Lung (tissue), 12 donors: ENCODE results near the gene CTDSP2. TPM values are rescaled to one million over a fixed set of nuclear protein-coding genes. Genes with fewer than 3 reads are reported as not detected.

Experiments
- ATAC-seq: fragments of 200-7000 bp; cut with Tn5 transposase; one replicate; pipeline ENCODE4 v1.9.1; 2020; ENCODE audit warnings: moderate number of reproducible peaks; ENCODE audit not compliant: insufficient read depth, low FRiP score
- DNase-seq, 3 donors: peaks; one replicate each; pipeline ENCODE4 v3.0.0-alpha.2; 2013 to 2017
- H3K27ac ChIP-seq, 2 donors: one replicate each; pipeline ENCODE4 v1.5.1; 2013; ENCODE audit warnings: mild to moderate bottlenecking in 2 of 2, moderate library complexity in 2 of 2, control low read depth in 1 of 2, inconsistent platforms in 1 of 2, low read depth in 1 of 2, low read length in 1 of 2
- H3K27me3 ChIP-seq, 3 donors: one replicate each; pipeline ENCODE4 v1.5.1; 2013; ENCODE audit warnings: low read length in 2 of 3; ENCODE audit not compliant: control insufficient read depth in 3 of 3, insufficient read depth in 3 of 3
- H3K36me3 ChIP-seq, 4 donors: one replicate each; pipeline ENCODE4 v1.5.1; 2013; ENCODE audit warnings: low read length in 4 of 4, mild to moderate bottlenecking in 1 of 4, moderate library complexity in 1 of 4; ENCODE audit not compliant: control insufficient read depth in 4 of 4, insufficient read depth in 4 of 4
- H3K4me1 ChIP-seq, 5 donors: one replicate each; pipeline ENCODE4 v1.5.1; 2013; ENCODE audit warnings: low read length in 5 of 5, mild to moderate bottlenecking in 2 of 5, moderate library complexity in 1 of 5; ENCODE audit not compliant: control insufficient read depth in 5 of 5, insufficient read depth in 5 of 5
- H3K4me3 ChIP-seq: one replicate; pipeline ENCODE4 v1.5.1; 2013; ENCODE audit warnings: mild to moderate bottlenecking, control low read depth, moderate library complexity
- H3K9ac ChIP-seq, 2 donors: one replicate each; pipeline ENCODE4 v1.5.1; 2013; ENCODE audit warnings: low read length in 2 of 2, control low read depth in 1 of 2; ENCODE audit not compliant: insufficient read depth in 1 of 2
- H3K9me3 ChIP-seq, 4 donors: one replicate each; pipeline ENCODE4 v1.5.1; 2013; ENCODE audit warnings: low read length in 3 of 4, mild to moderate bottlenecking in 1 of 4, moderate library complexity in 1 of 4; ENCODE audit not compliant: control insufficient read depth in 4 of 4, insufficient read depth in 3 of 4
- CTCF ChIP-seq: IDR thresholded peaks from 2 replicates; pipeline ENCODE4 v1.5.1; 2012; ENCODE audit warnings: mild to moderate bottlenecking; ENCODE audit errors: control extremely low read depth, extremely low read depth
- WGBS, 2 donors: extraction: QIAGEN DNeasy Blood & Tissue Kit; methylation state at CpG; one replicate each; pipeline ENCODE4 v1.1.7; 2013; 5-methylcytosine and 5-hydroxymethylcytosine counted together
- polyA plus RNA-seq, 2 donors: library from polyadenylated mRNA; stranded (reverse); fragments of 200-250 nt; gene quantifications; one replicate each; pipeline ENCODE4 v1.2.1, GENCODE V29; 2013
- total RNA-seq, 2 donors: library from RNA; depleted of rRNA in 1 of 2; stranded (reverse); fragments of >200 nt in 1 of 2; gene quantifications; one replicate each; pipeline ENCODE4 v1.2.1, GENCODE V29; 2014 to 2021
- donor health status: control.
- donor health status: control.
- donor health status: Bipolar disorder and iron deficiency.
- donor health status: healthy.
- donor health status: DM: yes; HTN: yes; CAD: no.

The CTDSP2 gene
- total and polyA plus RNA-seq, 4 donors, result 46.8 to 179 (median 133) TPM

GRCh38 chr12:57781244-57781643, 65.3 kb downstream of the CTDSP2 start:
- no peak for DNase-seq
- H3K9me3 ChIP-seq, result no peaks in the 10 kb centered on the region
- TF ChIP-seq CTCF, result no peak
- peaks cover 2 to 21% (median 12%) of the 10 kb centered on the region in 4 donors for H3K36me3 ChIP-seq
- ATAC-seq, result no peak
- H3K9ac ChIP-seq, result no peak overlapping the region
- WGBS, 2 donors, result 72 to 89% methylated on average over 3 of the region's 3 CpGs
- no peaks in the 10 kb centered on the region for H3K27me3 ChIP-seq
- H3K4me3 ChIP-seq, result no peak overlapping the region
- peaks cover 0 to 8% (median 4%) of the 10 kb centered on the region in 5 donors for H3K4me1 ChIP-seq
- H3K27ac ChIP-seq, result no peak overlapping the region

GRCh38 chr12:57780284-57780897, 66.1 kb downstream of the CTDSP2 start:
- ATAC-seq (no peak), DNase-seq (no peak)
- peaks cover 0 to 20% (median 8%) of the 10 kb centered on the region in 4 donors for H3K36me3 ChIP-seq
- H3K4me3 ChIP-seq, result no peak overlapping the region
- peaks cover 0 to 8% (median 4%) of the 10 kb centered on the region in 5 donors for H3K4me1 ChIP-seq
- no peak for TF ChIP-seq CTCF
- H3K9me3 ChIP-seq, result no peaks in the 10 kb centered on the region
- H3K9ac ChIP-seq, result no peak overlapping the region
- WGBS, 2 donors, result 93 to 94% methylated on average over 4 of the region's 4 CpGs
- H3K27me3 ChIP-seq, result no peaks in the 10 kb centered on the region
- H3K27ac ChIP-seq, result no peak overlapping the region

GRCh38 chr12:57779736-57780135, 66.8 kb downstream of the CTDSP2 start:
- Histone ChIP-seq H3K9me3 (no peaks in the 10 kb centered on the region), H3K4me3 (no peak overlapping the region), H3K9ac (no peak overlapping the region), H3K27me3 (no peaks in the 10 kb centered on the region), H3K4me1 (peaks cover 0 to 8% (median 4%) of the 10 kb centered on the region in 5 donors), H3K36me3 (peaks cover 0 to 19% (median 8%) of the 10 kb centered on the region in 4 donors), H3K27ac (no peak overlapping the region)
- TF ChIP-seq CTCF, result no peak
- no peak for ATAC-seq
- 50 to 79% methylated on average over 1 of the region's 1 CpG for WGBS, 2 donors
- no peak for DNase-seq

- 93 to 95% methylated on average over 7 of the region's 7 CpGs for WGBS, 2 donors
- DNase-seq, result no peak
Measured at GRCh38 chr12:57777911-57778310, 68.6 kb downstream of the CTDSP2 start.

More at GRCh38 chr12:57777911-57778310, 68.6 kb downstream of the CTDSP2 start:
- TF ChIP-seq CTCF, result no peak
- Histone ChIP-seq H3K27me3 (no peaks in the 10 kb centered on the region), H3K4me1 (peaks cover 0 to 5% (median 0%) of the 10 kb centered on the region in 5 donors), H3K9ac (no peak overlapping the region), H3K9me3 (no peaks in the 10 kb centered on the region), H3K4me3 (no peak overlapping the region), H3K36me3 (peaks cover 0 to 19% (median 5%) of the 10 kb centered on the region in 4 donors), H3K27ac (no peak overlapping the region)
- ATAC-seq, result no peak
